RWPE1 (cell line): Measurements from ENCODE around the gene RPS25.
A peak's percentile ranks its signal among the peaks of the same experiment; 100 is the strongest.

Source experiments
- CTCF ChIA-PET: fragments of 350-600 bp; sonication (Branson Sonifier 250); formaldehyde crosslinking; extraction: SDS; loops from one replicate; lab custom pipeline; 2021; lab: Yijun Ruan, JAX
- POLR2A ChIA-PET: fragments of 400-600 bp; formaldehyde crosslinking; extraction: SDS; loops from one replicate; lab custom pipeline; 2020; ENCODE audit warnings: antibody characterized with exemption; ENCODE audit not compliant: low non-redundant PET; lab: Yijun Ruan, JAX
- DNase-seq: peaks from one replicate; pipeline ENCODE4 v3.0.0; 2012; ENCODE audit warnings: low spot score
- H3K27ac ChIP-seq: fragments of 450-650 bp; 2 replicates; pipeline ENCODE4 v1.5.1; 2017
- TF ChIP-seq, protein P1 (sequence below): fragments of 450-650 bp; conservative IDR thresholded peaks from 2 replicates; pipeline ENCODE4 v1.5.1; 2017; ENCODE audit warnings: low read depth, mild to moderate bottlenecking

Gene RPS25

DNA sequence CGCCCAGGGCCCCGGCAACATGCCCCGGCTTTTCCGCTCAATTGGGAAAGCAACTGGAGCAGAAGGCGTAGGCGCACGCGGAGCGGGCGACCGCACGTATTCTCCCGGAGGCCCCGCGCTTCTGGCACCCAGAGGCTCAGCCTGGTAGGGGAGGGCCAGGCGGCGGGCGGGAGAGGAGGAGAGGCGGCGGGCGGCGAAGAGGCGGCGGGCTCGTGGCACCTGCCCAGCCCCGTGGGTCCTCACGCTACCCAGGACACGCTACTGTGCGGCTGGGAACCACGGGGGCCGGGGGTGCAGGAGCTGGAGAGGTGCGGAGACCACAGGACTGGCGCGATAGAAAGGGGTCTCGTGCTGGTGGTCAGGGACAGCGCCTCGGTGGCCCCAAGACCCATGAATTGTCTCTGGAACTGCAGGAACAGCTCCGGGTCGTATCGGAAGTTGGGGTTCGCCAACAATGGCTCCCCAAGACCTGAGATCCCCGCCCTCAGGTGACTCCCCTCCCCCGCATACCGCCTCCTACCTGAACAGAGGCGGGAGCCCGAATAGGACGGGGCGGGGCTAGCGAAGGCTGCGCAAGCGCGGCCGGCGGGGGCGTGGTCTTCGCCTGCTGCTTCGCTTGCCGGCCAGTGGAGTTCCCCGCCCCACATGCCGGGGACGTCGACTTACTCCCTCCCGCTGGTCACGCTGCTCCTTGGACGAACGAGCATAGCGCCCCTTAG is 12.3 kb upstream of the RPS25 start, which contains the start of gene SLC37A4:
SLC37A4 (minus strand) TSS at position 549 of the 719 bp plus-strand sequence.
- TF ChIP-seq, protein P1, sequence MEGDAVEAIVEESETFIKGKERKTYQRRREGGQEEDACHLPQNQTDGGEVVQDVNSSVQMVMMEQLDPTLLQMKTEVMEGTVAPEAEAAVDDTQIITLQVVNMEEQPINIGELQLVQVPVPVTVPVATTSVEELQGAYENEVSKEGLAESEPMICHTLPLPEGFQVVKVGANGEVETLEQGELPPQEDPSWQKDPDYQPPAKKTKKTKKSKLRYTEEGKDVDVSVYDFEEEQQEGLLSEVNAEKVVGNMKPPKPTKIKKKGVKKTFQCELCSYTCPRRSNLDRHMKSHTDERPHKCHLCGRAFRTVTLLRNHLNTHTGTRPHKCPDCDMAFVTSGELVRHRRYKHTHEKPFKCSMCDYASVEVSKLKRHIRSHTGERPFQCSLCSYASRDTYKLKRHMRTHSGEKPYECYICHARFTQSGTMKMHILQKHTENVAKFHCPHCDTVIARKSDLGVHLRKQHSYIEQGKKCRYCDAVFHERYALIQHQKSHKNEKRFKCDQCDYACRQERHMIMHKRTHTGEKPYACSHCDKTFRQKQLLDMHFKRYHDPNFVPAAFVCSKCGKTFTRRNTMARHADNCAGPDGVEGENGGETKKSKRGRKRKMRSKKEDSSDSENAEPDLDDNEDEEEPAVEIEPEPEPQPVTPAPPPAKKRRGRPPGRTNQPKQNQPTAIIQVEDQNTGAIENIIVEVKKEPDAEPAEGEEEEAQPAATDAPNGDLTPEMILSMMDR = peak; percentile 92; the same call in 1 of the 2 replicates
- H3K27ac ChIP-seq = peak within 1 kb of the TSS; percentile 81
- ChIA-PET CTCF (interaction anchor here (0.7 kb wide), 1 partner anchor 12 kb away, joined by 4 read pairs; the partner anchor contains the start of gene TRAPPC4), POLR2A (no interaction called here)
- DNase-seq = peak; percentile 97

DNA sequence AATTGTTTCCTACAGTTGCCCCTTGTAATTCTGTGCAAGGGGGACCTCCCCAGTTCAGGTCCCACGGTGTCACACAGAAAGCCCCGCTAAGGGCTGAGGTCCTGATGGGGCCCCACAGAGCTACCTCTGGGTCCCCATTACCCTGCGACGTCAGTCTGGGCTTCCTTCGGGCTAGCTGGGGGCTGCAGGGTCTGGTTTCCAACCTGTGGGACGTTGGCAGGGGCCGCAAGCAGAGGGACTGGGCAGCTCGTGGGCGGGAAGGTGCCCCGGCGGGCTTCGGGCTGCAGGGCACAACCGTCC is 11.8 kb upstream of the RPS25 start:
- CTCF ChIA-PET = interaction anchor here (0.7 kb wide), 1 partner anchor 11 kb away, joined by 4 read pairs; the partner anchor contains the start of gene TRAPPC4
- no peak for DNase-seq
- TF ChIP-seq, protein P1 = no peak
- H3K27ac ChIP-seq = peak overlapping the region; percentile 81
- POLR2A ChIA-PET = no interaction called here

DNA sequence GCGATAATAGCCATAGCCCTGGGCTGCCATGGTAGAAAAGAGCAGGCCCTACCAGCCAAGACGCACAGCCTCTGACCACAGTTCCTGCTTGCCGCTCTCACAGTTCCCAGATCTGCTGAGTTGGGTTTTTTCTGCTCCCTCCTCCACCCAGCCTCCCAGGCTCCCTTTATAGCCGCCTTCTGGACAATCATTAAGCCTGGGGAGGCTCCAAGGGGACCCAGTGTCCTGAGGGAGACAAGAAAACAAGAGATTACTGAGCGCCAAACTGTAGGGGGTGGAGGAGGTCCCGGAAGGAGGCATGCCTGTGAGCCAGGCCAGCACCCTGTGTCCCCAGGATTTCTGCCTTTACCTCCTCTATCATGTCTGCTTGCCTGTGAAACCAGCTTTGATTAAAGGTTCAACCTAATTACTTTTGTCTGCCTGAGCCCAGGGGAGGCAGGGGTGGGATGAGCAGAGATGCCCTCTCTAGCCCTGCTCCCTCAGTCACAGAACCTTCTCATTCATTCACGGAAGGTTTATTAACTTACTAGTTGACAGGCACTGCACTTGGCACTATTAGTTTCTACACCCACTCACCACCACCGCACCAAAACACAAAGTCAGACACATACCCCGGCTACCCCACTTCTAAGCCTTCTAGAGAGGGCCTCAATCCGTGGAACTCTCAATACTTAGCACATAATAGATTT is 11.3 kb upstream of the RPS25 start:
- ChIA-PET POLR2A (no interaction called here), CTCF (no interaction called here)
- DNase-seq = no peak
- H3K27ac ChIP-seq = peak overlapping the region; percentile 81
- TF ChIP-seq, protein P1 = no peak

DNA sequence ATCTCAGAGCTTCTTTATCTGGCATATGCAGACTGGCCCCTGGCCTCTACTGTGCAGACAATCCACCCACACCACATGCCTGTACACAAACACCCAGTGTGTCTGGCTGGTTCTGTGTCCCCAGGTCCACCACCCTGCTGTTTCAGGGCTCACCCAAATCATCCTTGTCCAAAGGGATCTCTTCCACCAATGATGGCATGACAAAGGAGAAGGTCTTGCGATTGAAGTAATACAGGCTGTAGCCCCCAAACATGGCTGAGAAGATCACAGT is 10.9 kb upstream of the RPS25 start:
- ChIA-PET CTCF (no interaction called here), POLR2A (no interaction called here)
- TF ChIP-seq, protein P1 = no peak
- no peak for DNase-seq
- peak overlapping the region; percentile 81 for H3K27ac ChIP-seq

DNA sequence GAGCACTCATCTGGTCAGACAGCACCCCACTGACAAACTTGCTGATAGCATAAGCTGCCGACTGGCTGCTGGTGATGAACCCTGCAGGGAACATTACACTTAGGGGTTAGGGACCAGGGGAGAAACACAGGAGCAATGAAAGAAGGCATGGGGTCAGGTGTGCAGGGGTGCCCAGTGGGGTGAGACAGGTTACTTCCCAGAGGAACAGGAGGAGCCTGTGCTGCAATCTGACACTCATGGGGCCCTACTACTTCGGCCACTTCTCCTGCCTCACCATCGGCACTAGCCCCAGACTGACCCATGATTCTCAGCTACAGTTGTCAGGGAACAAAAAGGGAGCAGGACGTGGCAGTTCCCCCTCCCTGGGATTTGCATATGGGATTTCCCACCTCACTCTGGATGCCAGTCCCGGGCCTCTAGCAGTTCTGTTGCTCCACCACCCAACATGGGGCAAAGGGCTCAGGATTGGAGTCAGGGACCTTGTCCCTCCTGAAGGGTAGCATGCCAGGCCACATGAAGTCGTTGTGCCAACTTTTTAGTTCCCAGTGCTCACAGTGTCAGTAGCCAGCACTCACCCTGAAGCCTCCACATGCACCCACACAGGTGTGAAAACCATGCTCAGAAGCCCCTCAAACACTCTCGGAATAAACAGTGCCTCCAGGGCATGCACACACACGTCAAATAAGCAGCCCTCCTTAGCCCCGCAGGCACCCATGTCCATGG is 10.4 kb upstream of the RPS25 start:
- POLR2A ChIA-PET = no interaction called here
- H3K27ac ChIP-seq = peak overlapping the region; percentile 81
- TF ChIP-seq, protein P1 = no peak
- CTCF ChIA-PET = no interaction called here
- DNase-seq = no peak

DNA sequence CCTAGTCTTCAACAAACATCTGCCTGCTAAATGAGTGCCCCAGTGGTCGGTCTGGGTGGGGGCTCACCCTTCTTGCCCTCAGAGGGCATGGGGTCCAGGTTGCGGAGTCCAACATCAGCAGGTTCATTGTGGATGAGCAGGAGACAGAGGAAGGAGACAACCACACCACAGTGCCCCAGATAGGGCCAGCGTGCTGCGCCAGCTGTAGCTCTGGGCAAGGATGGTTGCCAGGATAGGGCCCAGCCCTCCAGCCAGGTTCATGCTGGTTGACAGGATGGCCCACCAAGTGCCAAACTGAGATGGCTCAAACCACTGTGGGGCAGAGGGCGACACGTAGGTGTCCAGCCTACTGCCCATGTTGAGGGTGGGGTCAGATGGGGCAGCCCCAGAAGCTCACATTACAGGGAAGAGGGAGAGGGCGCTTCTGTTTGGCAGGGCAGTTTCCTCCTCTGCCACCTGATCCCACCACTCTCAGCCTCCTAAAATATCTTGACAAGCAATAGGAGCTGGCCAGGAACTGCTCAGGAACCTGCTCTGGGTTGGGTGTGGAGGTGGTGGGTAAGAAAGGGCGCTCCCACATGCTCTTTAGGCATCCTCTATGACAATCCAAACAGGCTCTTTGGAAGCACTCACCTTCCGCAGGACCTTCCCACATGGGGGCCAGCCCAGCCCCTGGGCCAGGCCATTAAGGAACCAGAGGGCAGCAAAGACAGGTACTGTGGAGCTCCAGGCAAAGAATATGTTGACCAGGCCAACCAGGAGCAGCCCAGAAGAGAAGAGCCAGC is 9.6 kb upstream of the RPS25 start:
- peak overlapping the region; percentile 81 for H3K27ac ChIP-seq
- CTCF ChIA-PET = interaction anchor here (0.7 kb wide), 1 partner anchor 8 kb away, joined by 3 read pairs; no protein-coding TSS in a partner anchor
- POLR2A ChIA-PET = no interaction called here
- DNase-seq = no peak
- TF ChIP-seq, protein P1 = no peak
